Loucy (cell line): Measurements from ENCODE around the gene PIGN.
"Not testable (repeated sequence)": the region's sequence is repeated elsewhere in the genome, so short reads cannot be mapped to it uniquely, and the experiment has no call there.

Experiments used
- EZH2phosphoT487 ChIP-seq: fragments of 200-600 bp; IDR thresholded peaks from 2 replicates; pipeline ENCODE4 v1.6.1; 2018; ENCODE audit warnings: antibody characterized with exemption, mild to moderate bottlenecking, moderate library complexity, borderline replicate concordance
- TF ChIP-seq, protein P1 (sequence below): fragments of 200-600 bp; sonication (generic); conservative IDR thresholded peaks from 2 replicates; pipeline ENCODE4 v1.5.1; 2014; ENCODE audit warnings: mild to moderate bottlenecking, antibody characterized with exemption, low read length

DNA sequence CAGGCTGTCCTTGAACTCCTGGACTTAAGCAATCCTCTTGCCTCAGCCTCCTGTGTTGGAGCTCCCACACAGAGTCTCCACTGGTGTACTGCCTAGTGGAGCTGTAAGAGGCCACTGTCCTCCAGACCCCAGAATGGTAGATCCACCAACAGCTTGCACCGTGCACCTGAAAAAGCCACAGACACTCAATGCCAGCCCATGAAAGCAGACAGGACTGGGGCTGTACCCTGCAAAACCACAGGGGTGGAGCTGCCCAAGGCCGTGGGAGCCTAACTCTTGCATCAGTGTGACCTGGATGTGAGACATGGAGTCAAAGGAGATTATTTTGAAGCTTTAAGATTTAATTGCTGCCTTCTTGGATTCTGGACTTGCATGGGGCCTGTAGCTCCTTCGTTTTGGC lies 152.6 kb downstream of the PIGN start:
- TF ChIP-seq, protein P1, sequence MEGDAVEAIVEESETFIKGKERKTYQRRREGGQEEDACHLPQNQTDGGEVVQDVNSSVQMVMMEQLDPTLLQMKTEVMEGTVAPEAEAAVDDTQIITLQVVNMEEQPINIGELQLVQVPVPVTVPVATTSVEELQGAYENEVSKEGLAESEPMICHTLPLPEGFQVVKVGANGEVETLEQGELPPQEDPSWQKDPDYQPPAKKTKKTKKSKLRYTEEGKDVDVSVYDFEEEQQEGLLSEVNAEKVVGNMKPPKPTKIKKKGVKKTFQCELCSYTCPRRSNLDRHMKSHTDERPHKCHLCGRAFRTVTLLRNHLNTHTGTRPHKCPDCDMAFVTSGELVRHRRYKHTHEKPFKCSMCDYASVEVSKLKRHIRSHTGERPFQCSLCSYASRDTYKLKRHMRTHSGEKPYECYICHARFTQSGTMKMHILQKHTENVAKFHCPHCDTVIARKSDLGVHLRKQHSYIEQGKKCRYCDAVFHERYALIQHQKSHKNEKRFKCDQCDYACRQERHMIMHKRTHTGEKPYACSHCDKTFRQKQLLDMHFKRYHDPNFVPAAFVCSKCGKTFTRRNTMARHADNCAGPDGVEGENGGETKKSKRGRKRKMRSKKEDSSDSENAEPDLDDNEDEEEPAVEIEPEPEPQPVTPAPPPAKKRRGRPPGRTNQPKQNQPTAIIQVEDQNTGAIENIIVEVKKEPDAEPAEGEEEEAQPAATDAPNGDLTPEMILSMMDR, result not testable (repeated sequence)
- not testable (repeated sequence) for TF ChIP-seq EZH2phosphoT487
